ENCODE measurements around the gene BSX.

- TF ChIP-seq CTCF (IDR thresholded peaks at IDR 0.05; ENCODE audit: borderline replicate concordance, extremely low read depth, low read length, poor library complexity, severe bottlenecking) (no peak), EZH2 (IDR thresholded peaks at IDR 0.05; ENCODE audit: borderline replicate concordance, low read depth, low read length, severe bottlenecking) (no peak)
These were observed 5.4 kb downstream of the BSX start for GRCh38 chr11:122976061-122976733.

Measured in DND-41 (cell line).